Sciatic nerve (tissue), 2 donors: ENCODE results near the gene SGO2. TPM values are rescaled to one million over a fixed set of nuclear protein-coding genes. Genes with fewer than 3 reads are reported as not detected.

Experiments
- ATAC-seq: fragments of 200-7000 bp; cut with Tn5 transposase; one replicate; pipeline ENCODE4 v1.9.1; 2020; ENCODE audit warnings: mild to moderate bottlenecking, moderate library complexity
- DNase-seq: peaks from one replicate; pipeline ENCODE4 v3.0.0-alpha.2; 2020; ENCODE audit warnings: low spot score
- intact Hi-C: fragments of 100-400 bp; cut with DNase I; formaldehyde crosslinking; loops from one replicate; pipeline ENCODE4 v1.14.2; 2022
- total RNA-seq: library from RNA; stranded (reverse); fragmentation: NEBNext Ultra II Directional; extraction: Animal tissue kit (Norgen Biotek cat#: 25700); gene quantifications from one replicate; pipeline ENCODE4 v1.2.1, GENCODE V29; 2021
- donor health status: DM: no; HTN: no; CAD: no.
- donor health status: DM: no; HTN: no; CAD: no.

SGO2 gene
- 2.6 TPM for total RNA-seq

DNA sequence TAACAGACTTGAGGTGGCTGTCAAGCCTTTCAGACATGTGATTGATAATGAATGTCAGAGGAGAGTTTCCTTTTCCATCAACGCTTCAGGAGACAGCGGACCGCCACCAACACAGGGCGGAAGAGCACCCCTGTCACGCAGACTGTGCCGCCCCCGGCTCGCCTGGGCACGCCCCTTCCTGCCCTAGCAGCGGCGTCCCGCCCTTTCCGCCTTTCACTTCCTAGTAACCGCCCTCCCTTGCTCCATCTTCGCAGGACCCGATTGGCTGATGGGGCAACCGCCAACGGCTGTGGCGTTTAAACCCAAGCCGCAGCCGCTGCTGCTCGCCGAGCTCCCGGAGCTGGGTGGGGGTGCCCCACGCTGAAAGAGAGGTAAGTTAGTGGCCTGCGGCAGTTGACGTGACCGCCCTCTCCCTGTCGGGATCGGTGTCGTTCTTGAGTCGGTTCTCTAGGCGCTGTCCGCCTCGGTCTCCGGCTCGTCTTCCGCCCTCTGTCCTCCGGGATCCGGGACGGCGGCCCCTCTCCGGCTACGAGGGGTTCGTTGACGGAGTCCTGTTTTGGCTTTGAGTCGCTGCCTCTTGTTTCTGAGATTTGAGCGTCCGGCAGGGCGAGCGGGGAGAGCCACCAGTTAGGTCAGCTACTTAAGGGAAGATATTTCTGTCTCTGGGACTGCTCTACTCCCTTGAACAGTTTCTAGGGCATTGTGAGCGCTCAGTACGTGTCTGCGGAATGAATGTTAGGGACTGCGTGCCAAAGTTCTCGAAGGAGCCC is at the start of gene SGO2:
SGO2 (plus strand) TSS at position 326 of the 770 bp plus-strand sequence. CDS start 6,769 bp downstream, outside the sequence.
- intact Hi-C loops = no loop called here
- ATAC-seq = peak; percentile 100

DNA sequence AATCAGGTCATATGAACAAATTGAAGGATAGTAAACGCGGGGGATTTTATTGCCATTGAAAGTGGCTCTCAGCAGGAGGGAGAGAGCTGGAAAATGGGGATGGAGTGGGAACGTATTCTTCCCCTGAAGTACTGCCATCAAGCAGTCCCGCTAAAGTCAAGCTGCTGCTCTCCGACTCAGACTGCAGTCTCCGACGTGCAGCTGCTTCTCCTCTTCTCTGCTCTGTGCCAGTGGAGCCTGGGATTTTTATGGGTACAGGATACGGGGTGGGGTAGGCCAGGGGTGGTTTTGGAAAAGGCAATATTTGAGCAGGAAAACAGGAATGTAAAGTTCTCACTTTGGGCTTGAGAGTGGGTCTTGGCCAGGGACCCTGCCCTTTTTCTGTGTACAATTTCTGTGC is 49.2 kb upstream of the SGO2 start:
- intact Hi-C loops = no loop called here
- no peak for DNase-seq
- ATAC-seq = no peak

More for the DNA sequence above, at the start of gene SGO2:
- DNase-seq = peak; percentile 96

DNA sequence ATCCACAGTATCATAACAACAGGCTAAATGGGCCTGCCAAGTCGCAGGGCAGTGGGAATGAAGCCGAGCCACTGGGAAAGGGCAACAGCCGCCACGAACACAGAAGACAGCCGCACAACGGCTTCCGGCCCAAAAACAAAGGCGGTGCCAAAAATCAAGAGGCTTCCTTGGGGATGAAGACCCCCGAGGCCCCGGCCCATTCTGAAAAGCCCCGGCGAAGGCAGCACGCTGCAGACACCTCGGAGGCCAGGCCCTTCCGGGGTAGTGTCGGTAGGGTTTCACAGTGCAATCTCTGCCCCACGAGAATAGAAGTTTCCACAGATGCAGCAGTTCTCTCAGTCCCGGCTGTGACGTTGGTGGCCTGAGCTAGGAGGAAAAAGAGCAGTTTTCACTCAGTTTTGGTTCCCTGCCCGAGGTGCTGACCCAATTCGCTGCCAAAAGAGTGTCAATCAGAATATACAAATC is 48.3 kb upstream of the SGO2 start:
- intact Hi-C loops = no loop called here
- ATAC-seq = peak; percentile 92
- peak; percentile 80 for DNase-seq

GRCh38 chr2:200479692-200480265 is 46.2 kb upstream of the SGO2 start:
- DNase-seq (no peak), ATAC-seq (peak; percentile 80)
- intact Hi-C loops = loop anchor here (5.0 kb wide), 1 partner anchor 497 kb away; no protein-coding TSS in a partner anchor

DNA sequence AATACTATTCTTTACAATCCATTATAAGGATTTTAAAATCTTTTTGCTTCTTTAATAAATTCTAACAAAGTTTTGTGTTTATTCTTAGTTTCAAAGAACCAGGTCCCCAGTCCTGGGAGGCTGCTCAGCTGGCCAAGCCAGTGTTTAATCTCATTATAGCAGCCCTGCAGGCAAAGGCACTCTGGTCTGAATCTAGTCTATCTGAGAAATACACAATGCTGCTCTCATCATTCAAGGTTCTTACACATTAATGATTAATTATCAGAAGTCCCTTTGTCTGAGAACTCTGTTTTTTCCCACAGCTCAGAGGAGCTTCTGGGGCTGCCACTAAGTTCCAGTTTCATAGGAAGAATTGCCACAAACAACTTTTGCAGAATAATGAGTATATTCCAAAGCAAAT is 43.8 kb upstream of the SGO2 start:
- ATAC-seq (no peak), DNase-seq (no peak)
- intact Hi-C loops = loop anchor here (5.0 kb wide), 1 partner anchor 500 kb away; no protein-coding TSS in a partner anchor

GRCh38 chr2:200483729-200484198 is 42.2 kb upstream of the SGO2 start:
- ATAC-seq (no peak), DNase-seq (no peak)
- intact Hi-C loops = loop anchor here (5.0 kb wide), 1 partner anchor 501 kb away; no protein-coding TSS in a partner anchor

DNA sequence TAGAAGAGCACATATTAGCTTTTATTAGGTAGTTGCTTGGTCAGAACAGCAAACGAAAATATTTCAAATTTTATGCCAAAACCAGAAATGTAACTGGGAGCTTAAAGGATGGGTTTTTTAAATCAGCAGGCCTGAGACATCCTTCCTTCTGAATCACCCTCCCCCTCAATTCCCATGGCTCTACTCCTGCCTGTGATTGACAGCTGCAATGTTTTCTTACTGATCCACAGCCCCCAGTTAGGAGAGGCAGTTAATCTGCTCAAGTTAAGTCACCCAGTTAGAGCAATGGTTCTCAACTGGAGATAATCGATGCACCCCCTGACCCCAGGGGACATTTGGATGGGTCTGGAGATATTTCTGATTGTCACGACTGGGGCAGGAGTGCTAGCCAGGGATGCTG is 41.1 kb upstream of the SGO2 start:
- no peak for ATAC-seq
- no peak for DNase-seq
- intact Hi-C loops = loop anchor here (5.0 kb wide), 1 partner anchor 503 kb away; no protein-coding TSS in a partner anchor

DNA sequence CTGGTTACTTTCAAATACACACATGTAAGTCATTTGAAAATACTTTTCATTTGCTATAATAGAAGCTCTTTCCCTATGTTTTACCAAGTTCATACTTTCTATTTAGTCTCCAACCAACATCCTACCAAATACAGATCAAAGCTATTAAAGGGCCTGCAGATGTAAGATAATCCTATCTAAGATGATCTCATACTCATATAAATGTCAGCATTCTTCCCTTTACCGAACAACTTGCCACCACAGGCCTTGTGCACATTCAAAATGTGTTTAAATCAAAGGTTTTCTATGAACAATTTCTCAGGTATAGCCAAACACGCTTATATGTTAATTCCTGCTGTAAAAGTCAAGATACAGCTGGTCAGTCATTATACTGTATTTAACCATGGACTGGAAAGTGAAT is 39.5 kb upstream of the SGO2 start:
- intact Hi-C loops = no loop called here
- no peak for ATAC-seq

GRCh38 chr2:200488169-200488568 is 37.8 kb upstream of the SGO2 start:
- DNase-seq = no peak
- ATAC-seq = no peak
- intact Hi-C loops = no loop called here

More for the DNA sequence above, 39.5 kb upstream of the SGO2 start:
- DNase-seq = no peak

DNA sequence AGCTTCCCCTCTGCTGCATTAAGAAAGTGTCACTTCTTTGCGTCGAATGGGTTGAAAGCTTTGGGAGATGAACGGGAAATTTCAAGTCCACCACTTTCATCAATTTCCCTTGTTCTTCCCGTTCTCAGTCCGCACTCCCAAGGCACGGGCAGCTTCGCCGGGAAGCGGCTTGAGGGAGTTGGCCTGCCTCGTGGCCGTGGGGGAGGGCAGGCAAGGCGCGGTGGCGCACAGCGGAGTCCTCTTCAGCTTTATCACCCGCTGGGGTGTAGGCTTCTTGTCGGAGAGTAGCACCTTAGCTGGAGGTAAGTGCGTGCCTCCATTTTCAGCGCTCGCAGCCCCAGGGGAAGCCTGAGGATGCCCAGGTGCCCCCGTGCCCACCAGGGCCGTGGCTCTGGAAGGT is 36.0 kb upstream of the SGO2 start:
- intact Hi-C loops = no loop called here
- ATAC-seq = no peak
- no peak for DNase-seq

GRCh38 chr2:200492656-200493055 is 33.4 kb upstream of the SGO2 start:
- DNase-seq (no peak), ATAC-seq (no peak)
- intact Hi-C loops = no loop called here

DNA sequence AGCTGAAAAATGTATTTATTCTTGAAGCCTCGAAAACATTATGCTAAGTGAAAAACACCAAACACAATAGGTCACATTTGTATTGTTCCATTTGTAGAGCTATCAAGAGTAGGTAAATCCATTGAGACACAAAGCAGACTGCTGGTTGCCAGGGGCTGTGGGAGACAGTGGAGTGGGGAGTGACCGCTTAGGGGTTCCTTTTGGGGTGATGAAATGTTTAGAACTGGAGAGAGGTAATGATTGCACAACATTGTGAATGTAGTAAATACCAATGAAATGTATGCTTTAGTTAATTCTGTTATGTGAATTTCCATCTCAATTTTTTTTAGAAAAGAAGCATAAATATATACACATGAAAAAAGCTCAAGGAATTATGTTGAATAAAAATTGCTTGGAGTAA is 32.0 kb upstream of the SGO2 start:
- DNase-seq = no peak
- intact Hi-C loops = no loop called here
- no peak for ATAC-seq

GRCh38 chr2:200496696-200497095 is 29.3 kb upstream of the SGO2 start:
- intact Hi-C loops = no loop called here
- no peak for ATAC-seq
- no peak for DNase-seq

GRCh38 chr2:200498402-200499162 is 27.4 kb upstream of the SGO2 start:
- intact Hi-C loops = no loop called here
- no peak for DNase-seq
- no peak for ATAC-seq

DNA sequence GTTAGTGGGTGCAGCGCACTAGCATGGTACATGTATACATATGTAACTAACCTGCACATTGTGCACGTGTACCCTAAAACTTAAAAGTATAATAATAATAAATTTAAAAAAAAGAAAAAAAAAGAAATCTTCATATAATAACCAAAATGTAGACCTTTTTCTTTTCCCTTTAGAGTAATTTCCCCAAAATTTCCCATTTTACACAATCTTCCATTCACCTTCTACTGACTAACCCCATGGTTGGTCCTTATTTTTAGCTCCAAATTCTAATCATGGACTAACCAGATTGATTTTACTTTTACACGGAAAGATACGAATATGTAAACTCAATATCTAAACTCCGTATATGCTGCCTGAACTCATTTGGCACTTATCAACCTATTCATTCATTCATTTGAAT is 23.8 kb upstream of the SGO2 start:
- DNase-seq (no peak), ATAC-seq (no peak)
- intact Hi-C loops = no loop called here

DNA sequence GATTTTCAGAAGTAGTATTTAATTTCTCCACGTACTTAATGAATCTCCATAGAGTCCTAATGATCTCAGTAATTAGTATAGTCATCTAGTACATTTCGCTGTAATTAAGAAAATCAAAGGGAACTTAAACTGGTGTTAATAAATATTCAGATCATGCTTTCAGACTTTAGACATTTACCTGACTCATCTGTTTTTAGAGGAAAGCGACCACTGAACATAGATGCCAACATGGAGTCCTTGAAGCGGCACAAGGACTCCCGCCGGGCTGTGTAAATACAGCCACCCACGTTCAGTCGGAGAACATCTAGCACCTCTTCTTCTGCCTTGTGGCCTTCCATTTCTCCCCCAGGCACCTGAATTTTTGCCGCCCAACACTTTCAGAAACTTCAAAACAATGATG is 19.3 kb upstream of the SGO2 start:
- ATAC-seq = no peak
- no peak for DNase-seq
- intact Hi-C loops = no loop called here

DNA sequence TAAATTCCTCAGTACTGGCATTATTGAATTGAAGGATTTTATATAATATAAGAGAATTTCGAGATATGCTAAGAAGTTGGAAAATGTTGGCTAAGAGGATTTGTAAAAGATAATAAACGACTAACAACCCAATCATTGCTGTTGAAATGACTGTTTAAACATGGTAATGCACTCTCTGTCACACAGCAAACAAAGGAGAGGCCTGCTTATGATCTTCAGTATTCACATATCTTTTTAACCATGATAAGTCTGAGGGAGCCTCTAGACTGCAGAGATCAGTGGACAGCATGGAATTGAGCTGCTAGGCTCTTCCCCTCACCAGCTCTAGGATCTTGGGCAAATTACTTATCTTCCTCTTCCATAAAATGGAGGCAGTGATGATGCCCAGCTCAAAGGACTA is 18.8 kb upstream of the SGO2 start:
- intact Hi-C loops = no loop called here
- no peak for ATAC-seq

GRCh38 chr2:200509235-200509611 is 16.8 kb upstream of the SGO2 start:
- peak; percentile 19 for ATAC-seq
- intact Hi-C loops = no loop called here
- DNase-seq = no peak

More for the DNA sequence above, 18.8 kb upstream of the SGO2 start:
- DNase-seq = no peak

GRCh38 chr2:200509612-200510433 is 16.2 kb upstream of the SGO2 start, which contains the start of gene KCTD18:
TSS of gene KCTD18 (minus strand) at chr2:200510068. CDS start at chr2:200507016, 3,052 bp downstream.
- ATAC-seq = peak; percentile 98
- DNase-seq = peak; percentile 96
- intact Hi-C loops = no loop called here
